GM12801 (cell line): ENCODE results near the gene KDM6B.

ENCODE experiments used
- TF ChIP-seq, protein P1 (sequence below): IDR thresholded peaks from one replicate; pipeline ENCODE4 v1.5.1; 2011; ENCODE audit warnings: control low read depth; ENCODE audit not compliant: insufficient read length; ENCODE audit errors: extremely low read depth

The KDM6B gene

DNA sequence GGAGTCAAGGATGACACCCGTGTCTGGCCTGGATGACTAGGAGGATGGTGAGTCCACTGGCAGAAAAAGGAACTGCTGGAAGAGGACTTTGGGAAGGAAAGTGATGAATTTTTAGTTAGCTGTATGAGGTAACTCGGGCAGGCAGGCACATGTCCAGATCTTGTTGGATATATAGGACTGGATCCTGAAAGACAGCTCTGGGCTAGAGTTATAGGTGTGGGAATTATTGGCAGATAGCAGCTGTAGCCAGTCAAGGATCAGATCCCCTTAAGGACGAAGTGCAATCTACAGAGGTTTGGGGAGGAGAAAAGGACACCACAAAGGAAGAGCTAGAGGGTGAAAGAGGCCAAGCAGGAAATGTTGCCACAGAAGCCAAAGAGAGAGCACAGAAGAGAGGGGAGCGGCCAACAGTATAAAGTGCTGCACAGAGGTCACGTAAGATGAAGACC is 33.9 kb downstream of the KDM6B start:
- TF ChIP-seq, protein P1, sequence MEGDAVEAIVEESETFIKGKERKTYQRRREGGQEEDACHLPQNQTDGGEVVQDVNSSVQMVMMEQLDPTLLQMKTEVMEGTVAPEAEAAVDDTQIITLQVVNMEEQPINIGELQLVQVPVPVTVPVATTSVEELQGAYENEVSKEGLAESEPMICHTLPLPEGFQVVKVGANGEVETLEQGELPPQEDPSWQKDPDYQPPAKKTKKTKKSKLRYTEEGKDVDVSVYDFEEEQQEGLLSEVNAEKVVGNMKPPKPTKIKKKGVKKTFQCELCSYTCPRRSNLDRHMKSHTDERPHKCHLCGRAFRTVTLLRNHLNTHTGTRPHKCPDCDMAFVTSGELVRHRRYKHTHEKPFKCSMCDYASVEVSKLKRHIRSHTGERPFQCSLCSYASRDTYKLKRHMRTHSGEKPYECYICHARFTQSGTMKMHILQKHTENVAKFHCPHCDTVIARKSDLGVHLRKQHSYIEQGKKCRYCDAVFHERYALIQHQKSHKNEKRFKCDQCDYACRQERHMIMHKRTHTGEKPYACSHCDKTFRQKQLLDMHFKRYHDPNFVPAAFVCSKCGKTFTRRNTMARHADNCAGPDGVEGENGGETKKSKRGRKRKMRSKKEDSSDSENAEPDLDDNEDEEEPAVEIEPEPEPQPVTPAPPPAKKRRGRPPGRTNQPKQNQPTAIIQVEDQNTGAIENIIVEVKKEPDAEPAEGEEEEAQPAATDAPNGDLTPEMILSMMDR = no peak

- TF ChIP-seq, protein P1 = no peak
Observed at GRCh38 chr17:7873051-7873450, 39.0 kb downstream of the KDM6B start.

DNA sequence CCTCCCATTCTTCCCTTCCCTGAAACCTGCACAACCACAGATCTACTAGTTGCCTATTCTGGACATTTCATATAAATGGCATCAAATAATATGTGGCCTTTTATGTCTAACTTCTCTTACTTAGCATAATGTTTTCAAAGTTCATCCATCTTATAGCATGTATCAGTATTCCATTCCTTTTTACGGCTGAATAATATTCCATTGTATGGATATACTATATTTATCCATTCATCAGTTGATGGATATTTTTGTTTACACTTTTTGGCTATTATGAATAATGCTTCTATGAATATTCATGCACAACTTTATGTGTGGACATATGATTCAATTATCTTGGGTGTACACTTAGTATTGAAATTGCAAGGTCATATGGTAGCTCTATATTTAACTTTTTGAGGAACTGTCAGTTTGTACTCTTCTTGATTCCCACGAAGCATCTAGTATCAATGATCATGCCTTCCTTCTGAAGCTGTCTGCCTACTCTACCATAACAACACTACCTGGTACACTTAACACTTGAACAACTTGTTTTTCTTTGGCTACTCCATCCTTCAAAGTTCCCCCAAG is 41.9 kb downstream of the KDM6B start:
- TF ChIP-seq, protein P1 = no peak

GRCh38 chr17:7878234-7878633 is 44.2 kb downstream of the KDM6B start:
- TF ChIP-seq, protein P1 = no peak

- TF ChIP-seq, protein P1 = no peak
Observed at GRCh38 chr17:7880076-7880868, 46.3 kb downstream of the KDM6B start.

DNA sequence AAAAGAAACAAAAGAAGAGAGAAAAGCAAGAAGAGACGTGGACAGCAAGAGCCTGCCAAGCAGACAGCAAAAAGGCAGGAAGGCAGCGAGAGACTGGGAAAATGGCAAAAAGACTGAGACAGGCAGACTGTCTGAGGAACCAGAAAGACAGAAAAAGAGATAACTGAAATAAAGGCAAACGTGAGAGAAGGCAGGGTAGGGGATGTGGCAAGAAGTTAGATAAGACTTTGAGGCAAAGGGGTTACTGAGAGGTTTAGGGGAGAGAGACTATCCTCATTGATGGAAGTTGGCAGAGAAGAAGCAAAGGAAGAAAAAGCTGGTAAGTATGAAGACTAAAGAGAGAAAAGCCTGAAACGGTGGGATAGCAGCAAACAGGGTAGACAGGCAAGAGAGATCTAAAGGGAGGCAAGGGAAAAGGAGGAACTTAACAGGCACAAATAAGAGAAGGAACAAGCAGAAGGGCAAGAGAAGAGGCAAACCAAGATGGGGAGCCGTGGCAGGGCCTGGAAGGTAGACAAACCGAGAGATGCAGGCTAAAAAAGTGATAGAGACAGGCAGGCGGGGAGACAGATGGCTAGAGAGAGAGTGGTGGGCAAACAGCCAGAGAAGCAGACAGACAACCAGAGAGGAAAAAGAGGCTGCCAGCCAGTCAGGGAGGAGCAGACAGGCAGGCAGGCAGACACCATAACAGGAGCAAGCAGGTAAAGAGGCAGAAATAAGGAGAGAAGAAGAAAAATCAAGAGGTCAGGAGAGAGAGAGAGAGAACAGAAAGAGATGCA is 47.4 kb downstream of the KDM6B start:
- TF ChIP-seq, protein P1 = no peak

- TF ChIP-seq, protein P1 = no peak
Observed at GRCh38 chr17:7882068-7882467, 48.1 kb downstream of the KDM6B start.
